GM21423 (cell line): ENCODE data around the gene PHF20.
"Not testable (repeated sequence)": the region's sequence is repeated elsewhere in the genome, so short reads cannot be mapped to it uniquely, and the experiment has no call there.

Source experiments
- ATAC-seq: cut with Tn5 transposase; IDR thresholded peaks from one replicate; pipeline ENCODE4 v1.9.1; 2021; ENCODE audit warnings: mild to moderate bottlenecking, moderate library complexity; ENCODE audit not compliant: unreplicated experiment

The PHF20 gene

DNA sequence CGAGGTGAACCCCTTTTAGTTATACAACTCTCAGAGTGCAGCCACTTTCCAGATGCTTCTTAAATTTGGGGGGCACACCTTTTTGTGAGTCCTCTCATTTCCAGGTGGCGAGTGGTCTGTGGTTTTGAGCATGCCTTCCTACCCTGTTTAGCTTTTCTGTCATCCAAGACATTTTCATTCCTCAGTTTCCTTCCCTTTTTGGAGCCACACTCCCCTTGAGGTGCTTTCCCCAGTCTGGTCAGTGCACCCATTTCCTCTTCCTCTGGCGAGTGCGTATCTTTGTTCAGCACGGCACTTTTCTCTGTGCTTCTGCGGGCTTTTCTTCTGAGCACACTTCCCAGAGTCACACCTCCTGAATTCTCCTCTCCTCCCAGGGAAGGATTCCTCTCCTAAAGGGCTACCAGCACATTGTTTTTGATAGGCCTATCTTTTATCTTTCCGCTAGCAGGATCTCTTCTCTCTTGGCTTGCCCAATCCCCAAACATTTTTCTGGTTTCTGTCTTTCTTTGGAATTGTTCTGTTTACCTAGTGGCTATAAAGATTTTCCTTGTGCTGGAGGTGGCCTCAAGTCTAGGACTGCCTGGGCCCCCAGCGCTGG is 1.4 kb downstream of the PHF20 start:
- no peak for ATAC-seq

DNA sequence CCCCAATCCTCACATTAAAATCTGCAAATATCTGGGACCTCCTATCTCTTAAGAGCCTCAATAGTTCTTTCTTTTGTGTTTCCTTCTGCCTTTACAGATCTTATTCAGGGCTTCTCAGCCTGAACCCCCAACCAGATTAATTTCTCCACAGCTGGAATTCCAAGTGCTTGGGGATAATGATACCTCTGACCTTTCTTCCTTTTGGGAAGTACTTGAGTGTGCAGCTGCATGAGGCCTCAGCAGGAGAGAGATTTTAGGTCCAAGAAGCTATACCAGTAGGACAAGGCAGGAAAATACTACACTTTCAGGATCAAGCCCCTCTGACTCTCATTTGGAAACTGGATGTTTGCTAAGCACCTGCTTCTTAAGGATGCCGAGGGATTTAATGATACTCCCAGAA is 2.6 kb downstream of the PHF20 start:
- no peak for ATAC-seq

GRCh38 chr20:35776513-35777101 is 4.8 kb downstream of the PHF20 start:
- ATAC-seq: no peak

DNA sequence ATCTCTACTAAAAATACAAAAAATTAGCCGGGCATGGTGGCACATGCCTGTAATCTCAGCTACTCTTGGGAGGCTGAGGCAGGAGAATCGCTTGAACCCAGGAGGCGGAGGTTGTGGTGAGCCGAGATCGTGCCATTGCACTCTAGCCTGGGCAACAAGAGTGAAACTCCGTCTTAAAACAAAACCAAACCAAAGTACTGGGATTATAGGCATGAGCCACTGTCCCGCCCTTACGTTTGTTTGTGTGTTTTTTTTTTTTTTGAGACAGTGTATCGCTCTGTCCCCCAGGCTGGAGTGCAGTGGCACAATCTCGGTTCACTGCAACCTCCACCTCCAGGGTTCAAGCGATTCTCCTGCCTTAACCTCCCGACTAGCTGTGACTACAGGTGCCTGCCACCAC is 12.0 kb downstream of the PHF20 start:
- not testable (repeated sequence) for ATAC-seq

GRCh38 chr20:35785541-35785940 is 13.7 kb downstream of the PHF20 start:
- not testable (repeated sequence) for ATAC-seq

DNA sequence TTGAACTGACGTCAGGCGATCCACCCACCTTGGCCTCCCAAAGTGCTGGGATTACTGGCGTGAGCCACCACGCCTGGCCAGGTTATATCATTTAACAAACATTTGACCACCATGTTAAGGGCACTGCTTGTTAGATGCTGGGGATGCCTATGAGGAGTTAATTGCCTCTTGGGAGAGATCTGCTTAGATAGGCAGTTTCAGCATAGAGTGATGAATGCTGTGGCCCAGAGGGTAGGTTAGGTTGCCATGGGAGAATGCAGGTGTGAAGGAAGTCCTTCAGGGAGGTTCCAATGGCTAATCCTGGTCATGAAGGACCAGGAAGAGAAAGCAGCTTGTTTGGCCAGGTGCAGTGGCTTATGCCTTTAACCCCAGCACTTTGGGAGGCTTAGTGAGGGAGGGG is 17.0 kb downstream of the PHF20 start:
- no peak for ATAC-seq

GRCh38 chr20:35791097-35791496 is 19.3 kb downstream of the PHF20 start:
- ATAC-seq: no peak

GRCh38 chr20:35791821-35792220 is 20.0 kb downstream of the PHF20 start:
- ATAC-seq: no peak

GRCh38 chr20:35792740-35793139 is 20.9 kb downstream of the PHF20 start:
- no peak for ATAC-seq

- ATAC-seq: no peak
These were observed 24.8 kb downstream of the PHF20 start for GRCh38 chr20:35796571-35796970.

DNA sequence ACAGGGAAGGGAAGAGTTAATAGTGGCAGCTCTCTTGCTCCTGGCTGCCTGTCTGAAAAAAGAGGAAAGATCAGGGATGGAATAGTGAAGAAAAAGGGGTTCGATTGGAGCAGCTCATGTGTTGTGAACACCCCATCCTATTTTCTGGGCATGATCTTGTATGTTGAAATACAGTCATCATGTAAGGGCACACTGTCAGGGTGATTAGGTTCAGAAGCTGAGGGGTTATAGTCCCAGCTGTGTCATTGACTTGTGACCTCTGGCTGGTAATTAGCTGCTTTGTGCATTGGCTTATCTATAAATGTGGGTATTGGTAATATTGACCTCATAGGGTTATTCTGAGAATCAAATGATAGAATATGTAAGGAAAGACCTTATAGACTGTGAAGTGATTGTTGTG is 30.1 kb downstream of the PHF20 start:
- ATAC-seq: no peak

DNA sequence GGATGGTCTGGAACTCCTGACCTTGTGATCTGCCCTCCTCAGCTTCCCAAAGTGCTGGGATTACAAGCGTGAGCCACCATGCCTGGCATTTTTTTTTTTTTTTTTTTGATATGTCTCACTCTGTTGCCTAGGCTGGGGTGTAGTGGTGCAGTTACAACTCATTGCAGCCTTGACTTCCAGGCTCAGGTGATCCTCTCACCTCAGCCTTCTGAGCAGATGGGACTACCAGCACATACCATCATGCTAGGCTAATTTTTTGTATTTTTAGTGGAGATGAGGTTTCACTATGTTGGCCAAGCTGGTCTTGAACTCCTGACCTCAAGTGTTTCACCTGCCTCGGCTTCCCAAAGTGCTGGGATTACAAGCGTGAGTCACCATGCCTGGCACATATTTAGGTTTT is 34.3 kb downstream of the PHF20 start:
- ATAC-seq: no peak

GRCh38 chr20:35807877-35808276 is 36.1 kb downstream of the PHF20 start:
- no peak for ATAC-seq

DNA sequence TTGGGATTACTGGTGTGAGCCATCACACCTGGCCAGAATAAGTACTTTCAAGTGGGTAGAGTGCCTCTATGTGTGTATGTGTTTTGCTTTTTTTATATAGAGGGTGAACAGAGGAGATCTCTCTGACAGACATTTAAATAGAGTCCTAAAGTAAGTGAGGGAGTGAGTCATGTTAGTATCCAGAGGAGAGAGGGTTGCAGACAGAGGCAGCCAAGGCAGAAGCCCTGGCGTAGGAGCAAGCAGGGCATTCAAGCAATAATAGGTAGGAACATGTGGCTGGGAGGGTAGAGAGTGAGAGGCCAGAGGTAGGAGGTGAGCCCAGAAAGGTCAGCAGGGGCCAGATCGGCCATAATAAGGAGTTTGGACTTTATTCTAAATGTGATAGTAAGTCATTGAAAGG is 48.9 kb downstream of the PHF20 start:
- no peak for ATAC-seq

GRCh38 chr20:35821807-35822242 is 50.0 kb downstream of the PHF20 start:
- no peak for ATAC-seq

GRCh38 chr20:35823147-35823546 is 51.3 kb downstream of the PHF20 start:
- ATAC-seq: no peak

DNA sequence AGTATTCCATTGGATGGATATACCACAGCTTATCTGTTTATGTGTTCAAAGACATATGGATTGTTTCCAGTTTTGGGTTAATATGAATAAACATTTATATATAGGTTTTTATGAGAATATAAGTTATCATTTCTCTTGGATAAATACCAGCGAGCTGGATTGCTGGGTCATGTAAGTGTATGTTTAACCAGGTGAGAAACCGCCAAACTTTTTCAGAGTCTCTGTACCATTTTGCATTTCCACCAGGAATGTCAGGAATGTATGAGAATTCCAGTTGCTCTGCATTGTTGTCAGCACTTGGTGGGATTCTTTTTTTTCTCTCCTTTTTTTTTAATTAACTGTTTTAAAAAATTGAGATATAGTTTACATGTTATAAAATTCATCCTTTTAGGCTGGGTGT is 52.1 kb downstream of the PHF20 start:
- no peak for ATAC-seq

- no peak for ATAC-seq
These were observed 54.7 kb downstream of the PHF20 start for GRCh38 chr20:35826397-35826998.

DNA sequence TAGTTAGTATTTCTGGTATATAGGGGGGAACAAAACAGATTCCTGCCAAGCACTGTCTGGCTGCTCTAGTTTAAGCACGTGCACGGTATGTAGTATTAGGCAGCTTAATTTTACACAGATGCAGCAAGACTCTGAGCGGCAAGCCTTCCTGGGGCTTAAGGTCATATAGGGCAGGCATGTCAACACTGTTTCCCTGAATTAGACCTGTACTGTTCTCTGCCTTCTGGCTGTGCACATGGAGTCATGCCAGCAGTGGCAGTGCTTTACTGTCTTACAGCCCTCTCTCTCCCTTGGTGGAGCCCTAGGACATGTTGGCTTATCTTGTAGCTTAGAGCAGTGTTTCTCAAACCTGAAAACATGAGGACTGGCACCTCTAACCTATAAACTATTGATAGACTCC is 56.6 kb downstream of the PHF20 start:
- ATAC-seq: no peak

DNA sequence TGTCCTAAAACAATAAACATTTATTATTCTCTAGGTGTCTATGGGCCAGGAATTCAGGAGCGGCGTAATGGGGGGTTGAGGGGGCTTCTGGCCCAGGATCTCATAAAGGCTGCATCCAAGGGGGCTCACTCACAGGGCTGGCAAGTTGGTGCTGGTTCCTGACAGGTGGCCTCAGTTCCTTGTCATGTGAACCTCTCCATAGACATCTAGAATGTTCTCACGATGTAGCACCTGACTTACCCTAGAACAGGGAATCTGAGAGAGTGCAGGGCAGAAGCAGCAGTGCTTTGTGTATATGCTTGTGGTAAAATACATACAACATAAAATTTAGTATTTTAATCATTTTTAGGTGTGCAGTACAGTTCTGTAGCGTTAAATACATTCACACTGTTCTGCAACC is 57.1 kb downstream of the PHF20 start:
- no peak for ATAC-seq

DNA sequence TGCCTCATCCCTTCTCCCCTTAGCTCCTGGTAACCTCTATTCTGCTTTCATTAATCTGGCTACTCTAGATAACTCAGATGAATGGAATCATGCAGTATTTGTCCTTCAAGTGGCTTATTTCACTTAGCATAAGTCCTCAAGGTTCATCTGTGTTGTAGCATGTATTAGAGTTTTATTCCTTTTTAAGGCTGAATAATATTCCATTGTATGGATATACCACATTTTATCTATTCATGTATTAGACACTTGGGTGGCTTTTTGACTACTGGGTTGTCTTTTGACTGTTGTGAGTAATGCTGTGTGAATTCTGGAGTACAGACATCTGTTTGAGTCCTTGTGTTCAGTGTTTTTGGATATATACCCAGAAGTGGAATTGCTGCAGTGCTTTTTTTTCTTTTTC is 58.4 kb downstream of the PHF20 start:
- no peak for ATAC-seq

- no peak for ATAC-seq
These were observed 59.2 kb downstream of the PHF20 start for GRCh38 chr20:35831029-35831428.

DNA sequence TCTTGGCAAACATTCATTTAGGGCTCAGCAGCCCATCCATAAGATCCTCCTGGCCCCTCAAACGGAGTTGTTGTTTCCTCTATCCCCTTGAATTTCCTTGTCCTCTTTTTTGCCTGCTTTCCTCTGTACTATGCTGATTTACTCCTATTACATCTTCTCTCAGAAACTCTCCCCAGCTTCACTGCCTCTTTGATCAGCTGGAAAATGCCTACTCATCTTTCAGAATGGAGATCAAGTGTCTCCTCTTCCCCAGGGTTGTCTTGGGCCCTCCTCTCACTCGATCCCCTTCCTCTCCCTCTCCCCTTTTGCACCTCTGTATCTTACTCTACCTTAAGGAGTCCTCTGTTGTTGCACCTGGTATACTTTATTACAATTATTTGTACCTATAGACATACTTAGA is 60.2 kb downstream of the PHF20 start:
- ATAC-seq: no peak
